Nephron progenitor cell (in vitro differentiated cells): ENCODE measurements around the gene FTO.
"Not testable (repeated sequence)": the region's sequence is repeated elsewhere in the genome, so short reads cannot be mapped to it uniquely, and the experiment has no call there.

ENCODE experiments used
- DNase-seq: peaks from one replicate; pipeline ENCODE4 v3.0.0; 2021
- H3K27ac Mint-ChIP-seq: 2 replicates; pipeline ENCODE4 v1.8.0; 2021; ENCODE audit warnings: mild to moderate bottlenecking, moderate library complexity, mixed read lengths
- H3K27me3 Mint-ChIP-seq: 2 replicates; pipeline ENCODE4 v1.8.0; 2021; ENCODE audit warnings: mild to moderate bottlenecking, low read depth, mixed read lengths; ENCODE audit not compliant: poor library complexity
- H3K36me3 Mint-ChIP-seq: 2 replicates; pipeline ENCODE4 v1.8.0; 2021; ENCODE audit warnings: low read depth, mixed read lengths
- H3K4me1 Mint-ChIP-seq: 2 replicates; pipeline ENCODE4 v1.8.0; 2021; ENCODE audit warnings: mixed read lengths
- H3K4me3 Mint-ChIP-seq: 2 replicates; pipeline ENCODE4 v1.8.0; 2021; ENCODE audit warnings: mild to moderate bottlenecking, moderate library complexity, mixed read lengths
- H3K9me3 Mint-ChIP-seq: 2 replicates; pipeline ENCODE4 v1.8.0; 2021; ENCODE audit warnings: mild to moderate bottlenecking, moderate library complexity, mixed read lengths
- TF ChIP-seq, protein P1 (sequence below): fragments of 200-600 bp; sonication (generic); IDR thresholded peaks from 2 replicates; pipeline ENCODE4 v1.5.0; 2021; ENCODE audit warnings: antibody characterized with exemption

FTO gene

DNA sequence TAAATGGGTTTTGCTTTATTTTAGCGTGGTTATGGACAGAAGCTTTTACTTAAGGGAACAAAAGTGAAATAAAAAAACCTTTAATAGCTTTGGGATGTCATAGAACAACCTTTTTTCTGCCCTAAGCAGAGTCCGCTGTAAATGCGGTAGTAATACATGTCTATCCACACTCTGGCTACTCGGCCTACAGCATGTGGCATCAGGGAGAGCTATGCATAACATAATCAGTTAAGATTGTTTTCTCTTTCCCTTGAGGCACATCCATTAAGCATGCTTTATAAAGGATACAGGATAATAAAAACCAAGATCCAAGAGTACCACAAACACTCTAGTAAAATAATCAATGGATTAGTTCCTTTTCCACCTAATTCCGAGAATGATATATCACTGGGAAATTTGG lies 10.6 kb upstream of the FTO start:
- no peak for DNase-seq
- H3K4me3 Mint-ChIP-seq = no peak overlapping the region
- H3K27ac Mint-ChIP-seq = no peak overlapping the region
- peaks cover 17% of the 10 kb centered on the region for H3K9me3 Mint-ChIP-seq
- peaks cover 51% of the 10 kb centered on the region for H3K36me3 Mint-ChIP-seq
- peaks cover 5% of the 10 kb centered on the region for H3K4me1 Mint-ChIP-seq
- TF ChIP-seq, protein P1, sequence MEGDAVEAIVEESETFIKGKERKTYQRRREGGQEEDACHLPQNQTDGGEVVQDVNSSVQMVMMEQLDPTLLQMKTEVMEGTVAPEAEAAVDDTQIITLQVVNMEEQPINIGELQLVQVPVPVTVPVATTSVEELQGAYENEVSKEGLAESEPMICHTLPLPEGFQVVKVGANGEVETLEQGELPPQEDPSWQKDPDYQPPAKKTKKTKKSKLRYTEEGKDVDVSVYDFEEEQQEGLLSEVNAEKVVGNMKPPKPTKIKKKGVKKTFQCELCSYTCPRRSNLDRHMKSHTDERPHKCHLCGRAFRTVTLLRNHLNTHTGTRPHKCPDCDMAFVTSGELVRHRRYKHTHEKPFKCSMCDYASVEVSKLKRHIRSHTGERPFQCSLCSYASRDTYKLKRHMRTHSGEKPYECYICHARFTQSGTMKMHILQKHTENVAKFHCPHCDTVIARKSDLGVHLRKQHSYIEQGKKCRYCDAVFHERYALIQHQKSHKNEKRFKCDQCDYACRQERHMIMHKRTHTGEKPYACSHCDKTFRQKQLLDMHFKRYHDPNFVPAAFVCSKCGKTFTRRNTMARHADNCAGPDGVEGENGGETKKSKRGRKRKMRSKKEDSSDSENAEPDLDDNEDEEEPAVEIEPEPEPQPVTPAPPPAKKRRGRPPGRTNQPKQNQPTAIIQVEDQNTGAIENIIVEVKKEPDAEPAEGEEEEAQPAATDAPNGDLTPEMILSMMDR = no peak
- no peaks in the 10 kb centered on the region for H3K27me3 Mint-ChIP-seq

- TF ChIP-seq, protein P1 = no peak
- Mint-ChIP-seq H3K27me3 (no peaks in the 10 kb centered on the region), H3K4me3 (no peak overlapping the region), H3K9me3 (peaks cover 21% of the 10 kb centered on the region), H3K27ac (no peak overlapping the region), H3K36me3 (peaks cover 61% of the 10 kb centered on the region), H3K4me1 (peaks cover 5% of the 10 kb centered on the region)
- DNase-seq = no peak
Observed at GRCh38 chr16:53695070-53695469, 8.9 kb upstream of the FTO start.

DNA sequence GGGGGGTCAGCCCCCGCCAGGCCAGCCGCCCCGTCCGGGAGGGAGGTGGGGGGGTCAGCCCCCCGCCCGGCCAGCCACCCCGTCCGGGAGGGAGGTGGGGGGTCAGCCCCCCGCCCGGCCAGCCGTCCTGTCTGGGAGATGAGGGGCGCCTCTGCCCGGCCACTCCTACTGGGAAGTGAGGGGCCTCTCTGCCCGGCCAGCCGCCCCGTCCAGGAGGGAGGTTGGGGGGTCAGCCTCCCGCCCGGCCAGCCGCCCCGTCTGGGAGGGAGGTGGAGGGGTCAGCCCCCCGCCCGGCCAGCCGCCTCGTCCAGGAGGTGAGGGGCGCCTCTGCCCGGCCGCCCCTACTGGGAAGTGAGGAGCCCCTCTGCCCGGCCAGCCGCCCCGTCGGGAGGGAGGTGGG lies 5.7 kb upstream of the FTO start:
- Mint-ChIP-seq H3K9me3 (peaks cover 21% of the 10 kb centered on the region), H3K36me3 (peaks cover 54% of the 10 kb centered on the region)
- H3K27me3 Mint-ChIP-seq, H3K27ac Mint-ChIP-seq, H3K4me1 Mint-ChIP-seq, H3K4me3 Mint-ChIP-seq, DNase-seq: not testable (repeated sequence)

GRCh38 chr16:53704445-53704813 lies 473 bp downstream of the FTO start:
- peaks cover 6% of the 10 kb centered on the region for H3K9me3 Mint-ChIP-seq
- H3K4me1 Mint-ChIP-seq = peaks cover 22% of the 10 kb centered on the region
- no peak for DNase-seq
- peaks cover 44% of the 10 kb centered on the region for H3K36me3 Mint-ChIP-seq
- peak overlapping the region; percentile 97 for H3K4me3 Mint-ChIP-seq
- no peaks in the 10 kb centered on the region for H3K27me3 Mint-ChIP-seq
- no peak overlapping the region for H3K27ac Mint-ChIP-seq
- TF ChIP-seq, protein P1 = no peak

- Mint-ChIP-seq H3K27me3 (no peaks in the 10 kb centered on the region), H3K27ac (no peak overlapping the region), H3K4me1 (peaks cover 22% of the 10 kb centered on the region), H3K4me3 (no peak overlapping the region), H3K9me3 (peaks cover 4% of the 10 kb centered on the region), H3K36me3 (peaks cover 28% of the 10 kb centered on the region)
- DNase-seq = no peak
- TF ChIP-seq, protein P1 = no peak
Observed at GRCh38 chr16:53707671-53708070, 3.7 kb downstream of the FTO start.

- H3K9me3 Mint-ChIP-seq = peaks cover 4% of the 10 kb centered on the region
- DNase-seq = no peak
- H3K4me1 Mint-ChIP-seq = peaks cover 22% of the 10 kb centered on the region
- H3K4me3 Mint-ChIP-seq = no peak overlapping the region
- TF ChIP-seq, protein P1 = no peak
- H3K36me3 Mint-ChIP-seq = peaks cover 28% of the 10 kb centered on the region
- H3K27me3 Mint-ChIP-seq = no peaks in the 10 kb centered on the region
- H3K27ac Mint-ChIP-seq = no peak overlapping the region
Observed at GRCh38 chr16:53708490-53708889, 4.5 kb downstream of the FTO start.
